IMR-90 (cell line): ENCODE data around the gene ASTN2. TPM values are rescaled to one million over a fixed set of nuclear protein-coding genes. Genes with fewer than 3 reads are reported as not detected.

Experiments
- ATAC-seq: fragments of 200-7000 bp; cut with Tn5 transposase; 2 replicates; pipeline ENCODE4 v1.9.1; 2020; ENCODE audit warnings: low read depth, mild to moderate bottlenecking, moderate library complexity
- BruUV-seq: library from RNA; stranded (reverse); fragments of 400-500 nt; replicated peaks from 2 replicates; lab custom pipeline; 2021; lab: Mats Ljungman, UMichigan
- CTCF ChIA-PET: fragments of 300-600 bp; formaldehyde crosslinking; extraction: SDS; loops from one replicate; lab custom pipeline; 2021; ENCODE audit warnings: antibody characterized with exemption; lab: Yijun Ruan, JAX
- POLR2A ChIA-PET: fragments of 300-600 bp; sonication (Branson Sonifier 250); formaldehyde crosslinking; loops from one replicate; lab custom pipeline; 2022; ENCODE audit warnings: antibody characterized with exemption; ENCODE audit not compliant: unreplicated experiment; lab: Charles Lee
- DNase-seq: peaks from one replicate; pipeline ENCODE4 v3.0.0; 2013
- H2AFZ ChIP-seq: replicated peaks from 2 replicates; pipeline ENCODE3; 2013; ENCODE audit warnings: low read length, mild to moderate bottlenecking; ENCODE audit not compliant: poor library complexity
- H2AK5ac ChIP-seq: 2 replicates; pipeline ENCODE4 v1.6.1; 2013; ENCODE audit warnings: low read depth, low read length, inconsistent platforms
- H2AK9ac ChIP-seq: replicated peaks from 2 replicates; pipeline ENCODE3; 2013; ENCODE audit warnings: mild to moderate bottlenecking, low read depth, low read length, moderate library complexity; ENCODE audit not compliant: poor library complexity
- H2BK120ac ChIP-seq: 2 replicates; pipeline ENCODE4 v1.6.1; 2013; ENCODE audit warnings: low read depth, low read length, inconsistent platforms
- H2BK15ac ChIP-seq: 3 replicates; pipeline ENCODE4 v1.6.1; 2013; ENCODE audit warnings: low read depth, low read length, inconsistent platforms
- H2BK20ac ChIP-seq: 2 replicates; pipeline ENCODE4 v1.6.1; 2013; ENCODE audit warnings: low read depth, mild to moderate bottlenecking, inconsistent platforms, low read length, moderate library complexity
- H2BK5ac ChIP-seq: 2 replicates; pipeline ENCODE4 v1.6.1; 2013; ENCODE audit warnings: mild to moderate bottlenecking, low read depth, low read length, inconsistent platforms; ENCODE audit not compliant: poor library complexity, severe bottlenecking
- H3K14ac ChIP-seq: replicated peaks from 2 replicates; pipeline ENCODE4 v1.6.1; 2013; ENCODE audit warnings: low read depth, low read length, inconsistent platforms
- H3K18ac ChIP-seq: 2 replicates; pipeline ENCODE4 v1.6.1; 2013; ENCODE audit warnings: low read depth, low read length, control low read depth
- H3K23ac ChIP-seq: 2 replicates; pipeline ENCODE4 v1.6.1; 2013; ENCODE audit warnings: low read depth, low read length, inconsistent platforms
- H3K27ac ChIP-seq: 2 replicates; pipeline ENCODE4 v1.5.1; 2013; ENCODE audit warnings: mild to moderate bottlenecking, control low read depth, low read length; ENCODE audit not compliant: insufficient read depth
- H3K27me3 ChIP-seq: 2 replicates; pipeline ENCODE4 v1.6.1; 2013; ENCODE audit warnings: low read length; ENCODE audit not compliant: control insufficient read depth, insufficient read depth
- H3K36me3 ChIP-seq: 2 replicates; pipeline ENCODE4 v1.6.1; 2013; ENCODE audit warnings: low read length, mixed read lengths; ENCODE audit not compliant: control insufficient read depth, insufficient read depth
- H3K4ac ChIP-seq: 2 replicates; pipeline ENCODE4 v1.6.1; 2013; ENCODE audit warnings: low read depth, low read length, inconsistent platforms
- H3K4me1 ChIP-seq: 2 replicates; pipeline ENCODE4 v1.6.1; 2013; ENCODE audit warnings: low read length, mixed read lengths; ENCODE audit not compliant: control insufficient read depth, insufficient read depth
- H3K4me2 ChIP-seq: 2 replicates; pipeline ENCODE4 v1.6.1; 2013; ENCODE audit warnings: low read depth, mild to moderate bottlenecking, control low read depth, low read length, moderate library complexity
- H3K4me3 ChIP-seq: 2 replicates; pipeline ENCODE4 v1.5.1; 2013; ENCODE audit warnings: low read depth, mild to moderate bottlenecking, control low read depth, low read length, moderate library complexity; ENCODE audit not compliant: insufficient read depth
- H3K56ac ChIP-seq: 2 replicates; pipeline ENCODE4 v1.6.1; 2013; ENCODE audit warnings: low read length, inconsistent platforms; ENCODE audit not compliant: insufficient read depth; ENCODE audit errors: extremely low read depth
- H3K79me1 ChIP-seq, 2 experiments: 2 replicates each; pipeline ENCODE4 v1.6.1; 2013; ENCODE audit warnings: low read length in 2 of 2, inconsistent platforms in 1 of 2, low read depth in 1 of 2
- H3K9ac ChIP-seq: 2 replicates; pipeline ENCODE4 v1.6.1; 2013; ENCODE audit warnings: low read depth, low read length, control low read depth
- H3K9me1 ChIP-seq: 2 replicates; pipeline ENCODE4 v1.6.1; 2013; ENCODE audit warnings: low read length, inconsistent platforms; ENCODE audit not compliant: insufficient read depth
- H3K9me3 ChIP-seq: 2 replicates; pipeline ENCODE4 v1.6.1; 2013; ENCODE audit warnings: low read length; ENCODE audit not compliant: control insufficient read depth, insufficient read depth
- H4K20me1 ChIP-seq: 2 replicates; pipeline ENCODE4 v1.6.1; 2013; ENCODE audit warnings: low read length, inconsistent platforms; ENCODE audit not compliant: insufficient read depth
- H4K5ac ChIP-seq: 2 replicates; pipeline ENCODE4 v1.6.1; 2013; ENCODE audit warnings: mild to moderate bottlenecking, low read depth, low read length, control low read depth
- H4K8ac ChIP-seq, 2 experiments: 2 replicates each; pipeline ENCODE4 v1.6.1; 2013; ENCODE audit warnings: low read depth in 2 of 2, low read length in 2 of 2, control low read depth in 1 of 2, inconsistent platforms in 1 of 2
- H4K91ac ChIP-seq: 2 replicates; pipeline ENCODE4 v1.6.1; 2013; ENCODE audit warnings: low read depth, low read length, inconsistent platforms; ENCODE audit not compliant: insufficient read depth
- BHLHE40 ChIP-seq: fragments of 150-350 bp; IDR thresholded peaks from 2 replicates; pipeline ENCODE4 v1.6.1; 2016; ENCODE audit warnings: mild to moderate bottlenecking, low read depth, low read length
- CEBPB ChIP-seq: IDR thresholded peaks from 2 replicates; pipeline ENCODE4 v1.6.1; 2012; ENCODE audit warnings: low read depth, low read length, improper control_type of control experiment
- MAFK ChIP-seq: IDR thresholded peaks from 2 replicates; pipeline ENCODE4 v1.6.1; 2012; ENCODE audit warnings: low read depth, low read length, improper control_type of control experiment
- NFE2L2 ChIP-seq: fragments of 150-350 bp; IDR thresholded peaks from 2 replicates; pipeline ENCODE4 v1.6.1; 2016; ENCODE audit warnings: low read depth, mild to moderate bottlenecking, low read length
- USF2 ChIP-seq: fragments of 150-350 bp; IDR thresholded peaks from 2 replicates; pipeline ENCODE4 v1.6.1; 2017; ENCODE audit warnings: mild to moderate bottlenecking, antibody characterized with exemption, low read length, low read depth
- WGBS, 2 experiments: methylation state at CpG; one replicate each; pipeline versions ENCODE4 v1.1.5 to v1.1.7; 2013; ENCODE audit warnings: missing lambda C conversion rate in 2 of 2; ENCODE audit not compliant: insufficient read length in 1 of 2; ENCODE audit errors: extremely low coverage in 2 of 2; 5-methylcytosine and 5-hydroxymethylcytosine counted together
- dilution Hi-C: fragments of 300-500 bp; cut with HindIII; formaldehyde crosslinking; loops from one replicate; pipeline ENCODE4 v1.14.3; 2018; ENCODE audit warnings: low sequenced_read_pairs; ENCODE audit not compliant: unreplicated experiment
- in situ Hi-C: fragments of 300-500 bp; cut with MboI; formaldehyde crosslinking; loops from 3 replicates; pipeline ENCODE4 v1.14.3; 2019; ENCODE audit warnings: low sequenced_read_pairs, inconsistent platforms, mixed read lengths
- intact Hi-C: fragments of 100-400 bp; cut with micrococcal nuclease; formaldehyde crosslinking; loops from 2 replicates; pipeline ENCODE4 v1.10.0; 2022
- polyA plus RNA-seq, 3 experiments: library from polyadenylated mRNA; depleted of rRNA; stranded (reverse); fragments of >200 nt; gene quantifications; 2 replicates each; pipeline ENCODE4 v1.2.3, GENCODE V29; 2012; ENCODE audit warnings: low replicate concordance in 1 of 3
- total RNA-seq: library from RNA; depleted of rRNA; stranded (reverse); fragments of >200 nt; gene quantifications from 2 replicates; pipeline ENCODE4 v1.2.3, GENCODE V29; 2012

Gene ASTN2
- total and polyA plus RNA-seq, 2 of the 4 experiments (the other 2 are of a cell fraction): 3.8 to 6.8 TPM

GRCh38 chr9:117368684-117369230 is 46.1 kb downstream of the ASTN2 start:
- no peak overlapping the region for H2BK20ac ChIP-seq
- no peak overlapping the region for H3K14ac ChIP-seq
- no CpG with 5 or more reads among the region's 2 CpGs for WGBS, 2 experiments
- H3K9ac ChIP-seq: no peak overlapping the region
- no peaks in the 10 kb centered on the region for H3K9me1 ChIP-seq
- no peaks in the 10 kb centered on the region for H3K79me1 ChIP-seq
- TF ChIP-seq NFE2L2 (no peak), USF2 (no peak), MAFK (no peak), BHLHE40 (no peak), CEBPB (no peak)
- no peak overlapping the region for H3K18ac ChIP-seq
- ChIA-PET POLR2A (no interaction called here), CTCF (no interaction called here)
- no TSS peak for BruUV-seq
- no peak overlapping the region for H3K4ac ChIP-seq
- dilution Hi-C loops: no loop called here
- H2BK5ac ChIP-seq: no peak overlapping the region
- ATAC-seq (no peak), DNase-seq (no peak)
- no peak overlapping the region for H3K4me2 ChIP-seq
- no peak overlapping the region for H2AK5ac ChIP-seq
- no peak overlapping the region for H4K91ac ChIP-seq
- no peak overlapping the region for H2AK9ac ChIP-seq
- no peak overlapping the region for H2AFZ ChIP-seq
- no peak overlapping the region for H3K23ac ChIP-seq
- no peaks in the 10 kb centered on the region for H4K20me1 ChIP-seq
- 0 out of 2 replicates have a peak, but pooled peaks cover 2% of the 10 kb centered on the region for H3K9me3 ChIP-seq
- intact Hi-C loops: no loop called here
- no peak overlapping the region for H2BK120ac ChIP-seq
- H3K36me3 ChIP-seq: no peaks in the 10 kb centered on the region
- no peaks in the 10 kb centered on the region for H3K4me1 ChIP-seq
- H4K8ac ChIP-seq: no peak overlapping the region
- no peaks in the 10 kb centered on the region for H3K27me3 ChIP-seq
- H4K5ac ChIP-seq: no peak overlapping the region
- no peak overlapping the region for H3K27ac ChIP-seq
- in situ Hi-C loops: no loop called here
- no peak overlapping the region for H2BK15ac ChIP-seq
- H3K56ac ChIP-seq: no peak overlapping the region
- no peak overlapping the region for H3K4me3 ChIP-seq
